OCI-LY1 (cell line): ENCODE data around the gene EXD3.

Experiments used
- H2AFZ ChIP-seq: fragments of 200-600 bp; sonication (generic), shearing (Covaris generic); 2 replicates; pipeline ENCODE4 v1.6.0; 2014; ENCODE audit warnings: antibody characterized with exemption, mild to moderate bottlenecking, low read length
- H3F3A ChIP-seq: fragments of 200-600 bp; sonication (generic), shearing (Covaris generic); 2 replicates; pipeline ENCODE4 v1.6.0; 2014; ENCODE audit warnings: mild to moderate bottlenecking, antibody characterized with exemption, low read length, moderate library complexity; ENCODE audit not compliant: insufficient read depth
- H3K27ac ChIP-seq: fragments of 200-600 bp; sonication (generic); 2 replicates; pipeline ENCODE4 v1.5.1; 2014; ENCODE audit warnings: low read length, mixed run types, mild to moderate bottlenecking, low read depth; ENCODE audit not compliant: poor library complexity, severe bottlenecking
- H3K27me3 ChIP-seq: fragments of 200-600 bp; sonication (generic); 2 replicates; pipeline ENCODE4 v1.6.0; 2014; ENCODE audit warnings: antibody characterized with exemption, mild to moderate bottlenecking, low read length, moderate library complexity; ENCODE audit not compliant: insufficient read depth
- H3K36me3 ChIP-seq: fragments of 200-600 bp; sonication (generic); 2 replicates; pipeline ENCODE4 v1.6.1; 2014; ENCODE audit warnings: mild to moderate bottlenecking, antibody characterized with exemption, low read length, moderate library complexity, mixed read lengths; ENCODE audit not compliant: insufficient read depth
- H3K4me1 ChIP-seq: fragments of 200-600 bp; sonication (generic); 2 replicates; pipeline ENCODE4 v1.5.1; 2014; ENCODE audit warnings: mild to moderate bottlenecking, low read length, moderate library complexity; ENCODE audit not compliant: insufficient read depth, severe bottlenecking
- H3K4me2 ChIP-seq: fragments of 200-600 bp; sonication (generic), shearing (Covaris generic); 2 replicates; pipeline ENCODE4 v1.6.1; 2014; ENCODE audit warnings: low read length
- H3K4me3 ChIP-seq: fragments of 200-600 bp; sonication (generic); 2 replicates; pipeline ENCODE4 v1.5.1; 2014; ENCODE audit warnings: low read length, low read depth, mild to moderate bottlenecking, mixed read lengths; ENCODE audit not compliant: poor library complexity, severe bottlenecking
- H3K79me2 ChIP-seq: fragments of 200-600 bp; shearing (Covaris generic); 2 replicates; pipeline ENCODE4 v1.6.1; 2016; ENCODE audit warnings: mixed run types, low read length, mixed read lengths; ENCODE audit not compliant: insufficient read depth
- H3K9ac ChIP-seq: fragments of 200-600 bp; sonication (generic), shearing (Covaris generic); 2 replicates; pipeline ENCODE4 v1.6.1; 2014; ENCODE audit warnings: mild to moderate bottlenecking, low read length, mixed read lengths
- H3K9me2 ChIP-seq: fragments of 200-600 bp; sonication (generic), shearing (Covaris generic); 2 replicates; pipeline ENCODE4 v1.6.1; 2014; ENCODE audit warnings: low read depth, mild to moderate bottlenecking, low read length, mixed read lengths
- H3K9me3 ChIP-seq: fragments of 200-600 bp; shearing (Covaris generic); 2 replicates; pipeline ENCODE4 v1.6.1; 2014; ENCODE audit warnings: low read length, mixed read lengths
- H4K20me1 ChIP-seq: fragments of 200-600 bp; sonication (generic), shearing (Covaris generic); 2 replicates; pipeline ENCODE4 v1.6.0; 2016; ENCODE audit warnings: mild to moderate bottlenecking, low read length; ENCODE audit not compliant: insufficient read depth
- CTCF ChIP-seq: fragments of 200-600 bp; sonication (generic), shearing (Covaris generic); IDR thresholded peaks from 2 replicates; pipeline ENCODE4 v1.5.1; 2017; ENCODE audit warnings: mild to moderate bottlenecking, antibody characterized with exemption, low read length, moderate library complexity, mixed read lengths
- EZH2 ChIP-seq: fragments of 200-600 bp; sonication (generic), shearing (Covaris generic); IDR thresholded peaks from 2 replicates; pipeline ENCODE4 v1.8.0; 2017; ENCODE audit warnings: borderline replicate concordance, mixed run types, mild to moderate bottlenecking, antibody characterized with exemption, low read length, moderate library complexity, mixed read lengths

EXD3 gene

GRCh38 chr9:137375321-137376058, 47.5 kb downstream of the EXD3 start:
- H3K4me2 ChIP-seq, result no peak overlapping the region

GRCh38 chr9:137374131-137374845, 48.7 kb downstream of the EXD3 start:
- TF ChIP-seq EZH2 (no peak), CTCF (no peak)
- Histone ChIP-seq H3K9ac (no peak overlapping the region), H3F3A (no peaks in the 10 kb centered on the region), H3K27ac (no peak overlapping the region), H4K20me1 (no peaks in the 10 kb centered on the region), H3K9me2 (no peaks in the 10 kb centered on the region), H3K4me3 (no peak overlapping the region), H3K79me2 (no peaks in the 10 kb centered on the region), H3K36me3 (no peaks in the 10 kb centered on the region), H3K9me3 (no peaks in the 10 kb centered on the region), H3K4me2 (no peak overlapping the region), H3K27me3 (no peaks in the 10 kb centered on the region; the same call in 1 of the 2 replicates), H3K4me1 (no peaks in the 10 kb centered on the region), H2AFZ (no peak overlapping the region)

More at GRCh38 chr9:137375321-137376058, 47.5 kb downstream of the EXD3 start:
- Histone ChIP-seq H2AFZ (no peak overlapping the region), H3K4me1 (no peaks in the 10 kb centered on the region), H4K20me1 (no peaks in the 10 kb centered on the region), H3K27ac (no peak overlapping the region), H3K9me2 (no peaks in the 10 kb centered on the region), H3K27me3 (no peaks in the 10 kb centered on the region; the same call in 1 of the 2 replicates), H3K4me3 (no peak overlapping the region), H3K9me3 (no peaks in the 10 kb centered on the region), H3F3A (no peaks in the 10 kb centered on the region), H3K9ac (no peak overlapping the region), H3K36me3 (no peaks in the 10 kb centered on the region), H3K79me2 (no peaks in the 10 kb centered on the region)
- no peak for TF ChIP-seq CTCF
- TF ChIP-seq EZH2, result no peak

GRCh38 chr9:137373611-137373980, 49.4 kb downstream of the EXD3 start:
- no peak overlapping the region for H2AFZ ChIP-seq
- H4K20me1 ChIP-seq, result no peaks in the 10 kb centered on the region
- no peaks in the 10 kb centered on the region for H3K9me3 ChIP-seq
- no peak overlapping the region for H3K27ac ChIP-seq
- no peaks in the 10 kb centered on the region for H3F3A ChIP-seq
- H3K4me1 ChIP-seq, result no peaks in the 10 kb centered on the region
- no peaks in the 10 kb centered on the region for H3K9me2 ChIP-seq
- no peak overlapping the region for H3K4me2 ChIP-seq
- TF ChIP-seq CTCF, result no peak
- TF ChIP-seq EZH2, result no peak
- H3K9ac ChIP-seq, result no peak overlapping the region
- no peak overlapping the region for H3K4me3 ChIP-seq
- no peaks in the 10 kb centered on the region for H3K79me2 ChIP-seq
- H3K27me3 ChIP-seq, result no peaks in the 10 kb centered on the region; the same call in 1 of the 2 replicates
- H3K36me3 ChIP-seq, result no peaks in the 10 kb centered on the region
